GM18519 (cell line): Measurements from ENCODE around the gene BCL2L12.
"Not testable (repeated sequence)": the region's sequence is repeated elsewhere in the genome, so short reads cannot be mapped to it uniquely, and the experiment has no call there.

ENCODE experiments used
- ATAC-seq: cut with Tn5 transposase; IDR thresholded peaks from one replicate; pipeline ENCODE4 v1.9.1; 2021; ENCODE audit warnings: mild to moderate bottlenecking, moderate library complexity; ENCODE audit not compliant: unreplicated experiment, low FRiP score

Gene BCL2L12

GRCh38 chr19:49665351-49666119 lies at the start of gene BCL2L12, which contains the start of gene IRF3:
Gene BCL2L12, plus strand, starts transcription at chr19:49665933. Its CDS starts 760 bp downstream, at chr19:49666693.
Gene IRF3, minus strand, starts transcription at chr19:49665857. Its CDS starts 1,019 bp downstream, at chr19:49664838.
- ATAC-seq: peak; percentile 62

- ATAC-seq: no peak
Measured at GRCh38 chr19:49616532-49616931, 49.2 kb upstream of the BCL2L12 start.

- no peak for ATAC-seq
Measured at GRCh38 chr19:49616945-49617344, 48.8 kb upstream of the BCL2L12 start.

- not testable (repeated sequence) for ATAC-seq
Measured at GRCh38 chr19:49617860-49618259, 47.9 kb upstream of the BCL2L12 start.

GRCh38 chr19:49624967-49625910 lies 40.5 kb upstream of the BCL2L12 start:
- no peak for ATAC-seq

GRCh38 chr19:49626226-49626625 lies 39.5 kb upstream of the BCL2L12 start:
- ATAC-seq: no peak

GRCh38 chr19:49629659-49630058 lies 36.1 kb upstream of the BCL2L12 start:
- no peak for ATAC-seq

GRCh38 chr19:49631014-49631588 lies 34.6 kb upstream of the BCL2L12 start:
- no peak for ATAC-seq

- no peak for ATAC-seq
Measured at GRCh38 chr19:49631610-49632192, 34.0 kb upstream of the BCL2L12 start.

GRCh38 chr19:49632576-49632975 lies 33.2 kb upstream of the BCL2L12 start:
- ATAC-seq: no peak

GRCh38 chr19:49633273-49633672 lies 32.5 kb upstream of the BCL2L12 start:
- ATAC-seq: not testable (repeated sequence)

GRCh38 chr19:49635530-49636232 lies 30.1 kb upstream of the BCL2L12 start:
- ATAC-seq: no peak

GRCh38 chr19:49636233-49636932 lies 29.4 kb upstream of the BCL2L12 start:
- no peak for ATAC-seq

- ATAC-seq: no peak
Measured at GRCh38 chr19:49637821-49638738, 27.7 kb upstream of the BCL2L12 start.

- ATAC-seq: no peak
Measured at GRCh38 chr19:49639401-49640112, 26.2 kb upstream of the BCL2L12 start.

GRCh38 chr19:49640113-49640898 lies 25.4 kb upstream of the BCL2L12 start, which contains the start of gene RRAS:
Gene RRAS, minus strand, starts transcription at chr19:49640143. Its CDS starts 45 bp downstream, at chr19:49640098.
- ATAC-seq: peak; percentile 49
